Astrocyte (in vitro differentiated cells and primary cell): ENCODE measurements around the gene RIPK1. TPM values are rescaled to one million over a fixed set of nuclear protein-coding genes. Genes with fewer than 3 reads are reported as not detected.

ENCODE experiments used
- DNase-seq: peaks from one replicate; pipeline ENCODE4 v3.0.0-alpha.2; 2010; ENCODE audit warnings: low read depth
- FAIRE-seq: peaks from 2 replicates; lab custom pipeline; 2011; peaks lifted over from hg19 to GRCh38; lab: Jason Lieb, UNC
- H2AFZ ChIP-seq: 2 replicates; pipeline ENCODE4 v1.6.0; 2012; ENCODE audit warnings: low read depth, low read length, inconsistent platforms
- H3K27ac ChIP-seq: 2 replicates; pipeline ENCODE4 v1.5.1; 2011; ENCODE audit warnings: low read depth, low read length, inconsistent platforms
- H3K27me3 ChIP-seq: 2 replicates; pipeline ENCODE4 v1.6.0; 2011; ENCODE audit warnings: low read length, inconsistent platforms; ENCODE audit not compliant: insufficient read depth
- H3K36me3 ChIP-seq: 2 replicates; pipeline ENCODE4 v1.5.1; 2011; ENCODE audit warnings: low read length, inconsistent platforms; ENCODE audit not compliant: insufficient read depth
- H3K4me1 ChIP-seq: 2 replicates; pipeline ENCODE4 v1.5.1; 2011; ENCODE audit warnings: low read length, inconsistent platforms; ENCODE audit not compliant: insufficient read depth
- H3K4me2 ChIP-seq: 2 replicates; pipeline ENCODE4 v1.6.0; 2012; ENCODE audit warnings: low read length, inconsistent platforms
- H3K4me3 ChIP-seq: 2 replicates; pipeline ENCODE4 v1.5.1; 2011; ENCODE audit warnings: low read depth, mild to moderate bottlenecking, low read length, inconsistent platforms; ENCODE audit not compliant: insufficient read depth
- H3K79me2 ChIP-seq: 2 replicates; pipeline ENCODE4 v1.6.0; 2012; ENCODE audit warnings: mild to moderate bottlenecking, low read length, inconsistent platforms; ENCODE audit not compliant: insufficient read depth
- H3K9ac ChIP-seq: 2 replicates; pipeline ENCODE4 v1.6.0; 2012; ENCODE audit warnings: mild to moderate bottlenecking, low read length, inconsistent platforms
- H3K9me3 ChIP-seq: 2 replicates; pipeline ENCODE4 v1.5.1; 2012; ENCODE audit warnings: low read depth, mild to moderate bottlenecking, low read length, inconsistent platforms; ENCODE audit not compliant: insufficient read depth
- H4K20me1 ChIP-seq: 2 replicates; pipeline ENCODE4 v1.6.0; 2012; ENCODE audit warnings: low read length, inconsistent platforms; ENCODE audit not compliant: insufficient read depth
- H3K27ac Mint-ChIP-seq: one replicate; pipeline ENCODE4 v1.8.0; 2021; ENCODE audit warnings: mild to moderate bottlenecking, mixed read lengths; ENCODE audit not compliant: unreplicated experiment
- H3K27me3 Mint-ChIP-seq: one replicate; pipeline ENCODE4 v1.8.0; 2021; ENCODE audit warnings: low read depth, mixed read lengths; ENCODE audit not compliant: unreplicated experiment
- H3K36me3 Mint-ChIP-seq: one replicate; pipeline ENCODE4 v1.8.0; 2021; ENCODE audit warnings: low read depth, mixed read lengths; ENCODE audit not compliant: unreplicated experiment
- H3K4me1 Mint-ChIP-seq: one replicate; pipeline ENCODE4 v1.8.0; 2021; ENCODE audit warnings: low read depth, mixed read lengths; ENCODE audit not compliant: unreplicated experiment
- H3K4me3 Mint-ChIP-seq: one replicate; pipeline ENCODE4 v1.8.0; 2021; ENCODE audit warnings: mild to moderate bottlenecking, moderate library complexity, mixed read lengths; ENCODE audit not compliant: unreplicated experiment
- H3K9me3 Mint-ChIP-seq: one replicate; pipeline ENCODE4 v1.8.0; 2021; ENCODE audit warnings: mild to moderate bottlenecking, mixed read lengths; ENCODE audit not compliant: unreplicated experiment
- CTCF ChIP-seq: IDR thresholded peaks from 2 replicates; pipeline ENCODE4 v1.5.1; 2011; ENCODE audit warnings: low read depth, mild to moderate bottlenecking, inconsistent platforms, low read length, moderate library complexity; ENCODE audit not compliant: insufficient read depth
- EZH2 ChIP-seq: IDR thresholded peaks from 2 replicates; pipeline ENCODE4 v1.6.1; 2012; ENCODE audit warnings: mild to moderate bottlenecking, low read length, inconsistent platforms; ENCODE audit not compliant: insufficient read depth
- total RNA-seq: library from RNA; stranded (reverse); gene quantifications from 2 replicates; pipeline ENCODE4 v1.2.1, GENCODE V29; 2021

RIPK1 gene
- total RNA-seq, 1 donor from 2014 or later, result 21.9 TPM

GRCh38 chr6:3117912-3118352, 49.6 kb downstream of the RIPK1 start:
- peak overlapping the region; percentile 95 for H3K27ac ChIP-seq
- FAIRE-seq (no peak), DNase-seq (peak; percentile 54)
- H2AFZ ChIP-seq, result peak overlapping the region; percentile 98
- H3K4me2 ChIP-seq, result peak overlapping the region; percentile 95
- peaks cover 7% of the 10 kb centered on the region for H3K79me2 ChIP-seq
- Mint-ChIP-seq H3K9me3 (no peaks in the 10 kb centered on the region), H3K4me3 (peak overlapping the region; percentile 80), H3K27me3 (no peaks in the 10 kb centered on the region), H3K36me3 (peaks cover 4% of the 10 kb centered on the region), H3K27ac (no peak overlapping the region), H3K4me1 (peaks cover 4% of the 10 kb centered on the region)
- no peaks in the 10 kb centered on the region for H4K20me1 ChIP-seq
- peak overlapping the region; percentile 95 for H3K4me3 ChIP-seq
- TF ChIP-seq EZH2 (no peak), CTCF (no peak)
- peaks cover 14% of the 10 kb centered on the region for H3K4me1 ChIP-seq
- H3K9ac ChIP-seq, result peak overlapping the region; percentile 93
- peaks cover 6% of the 10 kb centered on the region for H3K36me3 ChIP-seq
- no peaks in the 10 kb centered on the region for H3K9me3 ChIP-seq
- no peaks in the 10 kb centered on the region for H3K27me3 ChIP-seq

- H3K27me3 ChIP-seq, result no peaks in the 10 kb centered on the region
- H3K79me2 ChIP-seq, result peaks cover 7% of the 10 kb centered on the region
- H3K36me3 ChIP-seq, result peaks cover 3% of the 10 kb centered on the region
- Mint-ChIP-seq H3K4me3 (peak within 1 kb of the TSS; percentile 80), H3K36me3 (peaks cover 3% of the 10 kb centered on the region), H3K27ac (peak within 1 kb of the TSS; percentile 72), H3K27me3 (no peaks in the 10 kb centered on the region), H3K4me1 (peaks cover 4% of the 10 kb centered on the region), H3K9me3 (no peaks in the 10 kb centered on the region)
- peak; percentile 70 for DNase-seq
- peaks cover 14% of the 10 kb centered on the region for H3K4me1 ChIP-seq
- FAIRE-seq, result no peak
- H3K9me3 ChIP-seq, result no peaks in the 10 kb centered on the region
- H2AFZ ChIP-seq, result peak within 1 kb of the TSS; percentile 98
- TF ChIP-seq CTCF (no peak), EZH2 (no peak)
- no peaks in the 10 kb centered on the region for H4K20me1 ChIP-seq
- H3K4me2 ChIP-seq, result peak within 1 kb of the TSS; percentile 95
- H3K27ac ChIP-seq, result peak within 1 kb of the TSS; percentile 95
- H3K9ac ChIP-seq, result peak within 1 kb of the TSS; percentile 93
- peak within 1 kb of the TSS; percentile 95 for H3K4me3 ChIP-seq
Measured at GRCh38 chr6:3118353-3119039, 50.2 kb downstream of the RIPK1 start, which contains the start of gene BPHL. Gene BPHL (plus strand): TSS chr6:3118711. CDS start chr6:3118741, 30 bp downstream.
